Brain microvascular endothelial cell (primary cell): ENCODE results near the gene FBXO28.

Experiments
- DNase-seq: peaks from one replicate; pipeline ENCODE4 v3.0.0-alpha.2; 2020
- H3K27ac ChIP-seq: fragments of 250-450 bp; sonication (Bioruptor Pico); 2 replicates; pipeline ENCODE4 v1.5.1; 2020; ENCODE audit warnings: mild to moderate bottlenecking, moderate library complexity
- H3K27me3 ChIP-seq: fragments of 250-450 bp; sonication (Bioruptor Pico); replicated peaks from 2 replicates; pipeline ENCODE4 v1.5.1; 2020; ENCODE audit warnings: mild to moderate bottlenecking
- H3K36me3 ChIP-seq: fragments of 250-450 bp; sonication (Bioruptor Pico); replicated peaks from 2 replicates; pipeline ENCODE4 v1.5.1; 2020; ENCODE audit warnings: mild to moderate bottlenecking
- H3K4me3 ChIP-seq: 2 replicates; pipeline ENCODE4 v1.5.1; 2011; ENCODE audit warnings: low read depth, mild to moderate bottlenecking, control low read depth, low read length, moderate library complexity
- CTCF ChIP-seq: IDR thresholded peaks from 2 replicates; pipeline ENCODE4 v1.5.1; 2011; ENCODE audit warnings: low read depth, mild to moderate bottlenecking, moderate library complexity, low read length, control low read depth, inconsistent platforms; ENCODE audit errors: missing control alignments
- in situ Hi-C: cut with HindIII; loops from 2 replicates; pipeline ENCODE4 v1.10.0; 2017; ENCODE audit warnings: low sequenced_read_pairs, low pct_ligation_motif_present

FBXO28 gene, protein sequence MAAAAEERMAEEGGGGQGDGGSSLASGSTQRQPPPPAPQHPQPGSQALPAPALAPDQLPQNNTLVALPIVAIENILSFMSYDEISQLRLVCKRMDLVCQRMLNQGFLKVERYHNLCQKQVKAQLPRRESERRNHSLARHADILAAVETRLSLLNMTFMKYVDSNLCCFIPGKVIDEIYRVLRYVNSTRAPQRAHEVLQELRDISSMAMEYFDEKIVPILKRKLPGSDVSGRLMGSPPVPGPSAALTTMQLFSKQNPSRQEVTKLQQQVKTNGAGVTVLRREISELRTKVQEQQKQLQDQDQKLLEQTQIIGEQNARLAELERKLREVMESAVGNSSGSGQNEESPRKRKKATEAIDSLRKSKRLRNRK

DNA sequence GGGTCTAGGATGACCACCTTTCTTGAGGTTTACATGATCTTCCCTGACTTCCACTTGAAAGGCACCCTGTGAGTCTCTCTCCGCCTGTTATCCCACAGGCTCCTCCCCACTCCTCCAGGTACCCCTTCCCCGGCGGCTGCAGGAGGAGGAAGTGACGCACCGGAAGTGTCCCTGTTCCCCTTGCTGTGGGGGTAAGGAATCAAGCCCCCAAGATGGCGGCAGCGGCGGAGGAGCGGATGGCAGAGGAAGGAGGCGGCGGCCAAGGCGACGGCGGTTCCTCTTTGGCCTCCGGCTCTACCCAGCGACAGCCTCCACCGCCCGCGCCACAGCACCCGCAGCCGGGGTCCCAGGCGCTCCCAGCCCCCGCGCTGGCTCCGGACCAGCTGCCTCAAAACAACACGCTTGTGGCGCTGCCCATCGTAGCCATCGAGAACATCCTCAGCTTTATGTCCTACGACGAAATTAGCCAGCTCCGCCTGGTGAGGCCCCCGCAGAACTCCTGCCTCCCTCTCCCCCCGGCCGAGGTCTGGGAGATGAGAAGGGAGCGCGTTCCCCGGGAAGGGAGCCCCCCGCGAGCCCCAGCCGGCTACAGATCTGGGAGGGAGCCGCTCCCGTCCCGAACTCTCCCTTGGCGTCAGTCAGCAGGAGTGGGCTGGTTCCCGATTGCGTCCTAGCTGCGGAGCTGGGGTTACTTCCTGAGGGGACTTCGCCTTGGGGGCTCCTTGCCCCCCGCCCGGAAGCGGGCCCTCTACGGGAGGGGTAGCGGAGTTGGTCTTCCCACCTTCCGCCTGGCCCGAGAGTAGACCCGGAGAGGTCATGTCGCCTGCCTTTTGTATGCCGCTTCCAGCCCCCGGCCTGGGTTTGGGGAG, at the start of gene FBXO28:
TSS of gene FBXO28 (plus strand) at position 194 of the 869 bp plus-strand sequence. CDS start at position 213, 19 bp downstream.
- H3K4me3 ChIP-seq, result peak within 1 kb of the TSS; percentile 93
- no peaks in the 10 kb centered on the region for H3K27me3 ChIP-seq
- DNase-seq, result peak; percentile 91

DNA sequence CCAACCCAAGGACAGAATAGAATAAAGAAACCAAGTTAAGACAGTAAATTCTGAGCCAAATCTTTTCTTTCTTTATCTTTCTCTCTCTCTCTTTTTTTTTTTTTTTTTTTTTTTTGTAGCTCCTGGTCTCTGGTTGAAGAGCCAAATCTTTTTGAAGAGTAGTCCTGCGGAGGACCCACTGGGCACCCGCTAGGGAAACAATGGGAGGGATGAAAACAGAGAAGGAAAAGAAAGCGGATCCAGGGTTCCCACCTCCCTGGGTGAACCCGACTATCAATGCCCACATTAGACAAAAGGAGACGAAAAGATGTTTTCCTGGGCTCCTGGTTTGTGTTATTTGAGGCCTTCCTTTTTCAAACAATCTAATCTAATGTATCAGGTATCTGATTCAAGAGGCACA, 49.8 kb upstream of the FBXO28 start:
- DNase-seq, result no peak
- no peaks in the 10 kb centered on the region for H3K36me3 ChIP-seq
- no peak overlapping the region for H3K27ac ChIP-seq
- H3K4me3 ChIP-seq, result no peak overlapping the region
- TF ChIP-seq CTCF, result no peak
- no peaks in the 10 kb centered on the region for H3K27me3 ChIP-seq
- in situ Hi-C loops, result no loop called here

More for the DNA sequence above, at the start of gene FBXO28:
- no peak for TF ChIP-seq CTCF
- no peaks in the 10 kb centered on the region for H3K36me3 ChIP-seq
- in situ Hi-C loops, result no loop called here
- H3K27ac ChIP-seq, result peak within 1 kb of the TSS; percentile 77

- Histone ChIP-seq H3K27me3 (no peaks in the 10 kb centered on the region), H3K27ac (no peak overlapping the region), H3K4me3 (no peak overlapping the region), H3K36me3 (no peaks in the 10 kb centered on the region)
- peak; percentile 27 for DNase-seq
- in situ Hi-C loops, result no loop called here
- TF ChIP-seq CTCF, result no peak
Observed at GRCh38 chr1:224065455-224065854, 48.5 kb upstream of the FBXO28 start.

- no peak overlapping the region for H3K4me3 ChIP-seq
Observed at GRCh38 chr1:224067207-224067606, 46.7 kb upstream of the FBXO28 start.

More at GRCh38 chr1:224067207-224067606, 46.7 kb upstream of the FBXO28 start:
- DNase-seq, result no peak
- H3K27ac ChIP-seq, result no peak overlapping the region
- H3K27me3 ChIP-seq, result no peaks in the 10 kb centered on the region
- TF ChIP-seq CTCF, result no peak
- no peaks in the 10 kb centered on the region for H3K36me3 ChIP-seq
- in situ Hi-C loops, result no loop called here
